ENCODE results near the gene UCK2. TPM values are rescaled to one million over a fixed set of nuclear protein-coding genes. Genes with fewer than 3 reads are reported as not detected.

Gene UCK2
- total RNA-seq, 2 experiments from 2014 or later = 0.67 to 0.71 TPM

DNA sequence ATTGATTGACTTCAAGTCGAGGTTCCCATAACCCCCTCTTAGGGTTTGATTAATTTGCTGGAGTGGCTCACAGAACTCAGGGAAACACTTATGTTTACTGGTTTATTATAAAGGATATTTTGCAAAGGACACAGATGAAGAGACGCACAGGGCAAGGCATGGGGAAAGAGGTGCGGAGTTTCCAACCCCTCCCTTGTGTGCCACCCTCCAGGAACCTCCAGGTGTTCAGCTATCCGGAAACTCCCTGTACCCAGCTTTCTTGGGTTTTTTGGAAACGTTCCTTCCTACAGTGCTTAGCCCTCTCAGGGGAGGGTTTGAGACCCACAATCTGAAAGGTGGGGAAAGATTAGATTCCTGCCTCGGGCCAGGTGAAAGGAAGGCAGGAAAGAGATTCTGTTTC lies 48.2 kb downstream of the UCK2 start:
- peaks cover 29% of the 10 kb centered on the region for H3K4me1 ChIP-seq (ENCODE audit: insufficient read depth, low read length)
- H3K9me3 Mint-ChIP-seq = no peaks in the 10 kb centered on the region
- peaks cover 0 to 5% of the 10 kb centered on the region in 2 experiments for H3K9me3 ChIP-seq (ENCODE audit: control insufficient read depth in 1 of 2, insufficient read depth in 1 of 2, low read length in 2 of 2)
- no peaks in the 10 kb centered on the region for H3K36me3 ChIP-seq (ENCODE audit: insufficient read depth, low read length)
- no peak overlapping the region for H3K4me3 Mint-ChIP-seq
- H3K4me3 ChIP-seq (ENCODE audit: low read length) = no peak overlapping the region
- no peak for TF ChIP-seq CTCF (IDR thresholded peaks at IDR 0.05)
- DNase-seq (no peak), ATAC-seq (ENCODE audit: poor library complexity) (no peak)
- H3K27ac Mint-ChIP-seq = no peak overlapping the region
- H3K27me3 Mint-ChIP-seq = peaks cover 6% of the 10 kb centered on the region
- CTCF ChIA-PET = no interaction called here
- H3K27me3 ChIP-seq (ENCODE audit: control insufficient read depth in 1 of 2, insufficient read depth in 2 of 2, low read length in 2 of 2) = no peaks in the 10 kb centered on the region
- peaks cover 55% of the 10 kb centered on the region for H3K4me1 Mint-ChIP-seq (ENCODE audit: low read depth)
- no peaks in the 10 kb centered on the region for H3K36me3 Mint-ChIP-seq (ENCODE audit: low read depth)
- no peak overlapping the region for H3K27ac ChIP-seq (ENCODE audit: low read depth in 1 of 2, low read length in 2 of 2)
- POLR2A ChIA-PET = no interaction called here
- intact Hi-C loops (cut with DNase I, micrococcal nuclease) = no loop called here

DNA sequence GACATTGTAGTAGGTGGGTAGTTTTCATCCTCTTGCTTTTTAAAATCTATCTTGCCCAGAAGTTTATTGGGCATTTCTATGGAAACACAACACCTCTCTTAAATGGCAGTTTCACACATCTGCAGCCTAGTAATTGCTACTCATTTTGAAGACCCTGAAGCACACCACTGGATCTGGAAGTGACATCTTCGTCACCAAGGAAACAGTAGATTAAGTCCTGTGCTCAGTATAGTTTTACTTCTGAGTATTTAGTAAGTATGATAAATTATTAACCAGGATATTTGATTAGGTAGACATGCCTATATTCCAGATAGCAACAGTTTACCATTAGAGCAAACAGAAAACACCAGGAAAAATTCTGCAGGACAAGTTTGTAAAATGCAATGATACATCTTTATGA lies 48.7 kb downstream of the UCK2 start:
- Mint-ChIP-seq H3K9me3 (no peaks in the 10 kb centered on the region), H3K36me3 (ENCODE audit: low read depth) (no peaks in the 10 kb centered on the region), H3K27me3 (peaks cover 6% of the 10 kb centered on the region), H3K4me1 (ENCODE audit: low read depth) (peaks cover 50% of the 10 kb centered on the region), H3K4me3 (no peak overlapping the region), H3K27ac (no peak overlapping the region)
- ATAC-seq (ENCODE audit: poor library complexity) (no peak), DNase-seq (no peak)
- H3K4me3 ChIP-seq (ENCODE audit: low read length) = no peak overlapping the region
- H3K36me3 ChIP-seq (ENCODE audit: insufficient read depth, low read length) = no peaks in the 10 kb centered on the region
- H3K9me3 ChIP-seq (ENCODE audit: control insufficient read depth in 1 of 2, insufficient read depth in 1 of 2, low read length in 2 of 2) = peaks cover 0 to 5% of the 10 kb centered on the region in 2 experiments
- intact Hi-C loops (cut with DNase I, micrococcal nuclease) = no loop called here
- peaks cover 24% of the 10 kb centered on the region for H3K4me1 ChIP-seq (ENCODE audit: insufficient read depth, low read length)
- ChIA-PET POLR2A (no interaction called here), CTCF (no interaction called here)
- TF ChIP-seq CTCF (IDR thresholded peaks at IDR 0.05) = no peak
- no peak overlapping the region for H3K27ac ChIP-seq (ENCODE audit: low read depth in 1 of 2, low read length in 2 of 2)
- no peaks in the 10 kb centered on the region for H3K27me3 ChIP-seq (ENCODE audit: control insufficient read depth in 1 of 2, insufficient read depth in 2 of 2, low read length in 2 of 2)

- no peak overlapping the region for H3K27ac Mint-ChIP-seq
- Histone ChIP-seq H3K9me3 (ENCODE audit: control insufficient read depth in 1 of 2, insufficient read depth in 1 of 2, low read length in 2 of 2) (peaks cover 0 to 5% of the 10 kb centered on the region in 2 experiments), H3K4me1 (ENCODE audit: insufficient read depth, low read length) (peaks cover 12% of the 10 kb centered on the region), H3K4me3 (ENCODE audit: low read length) (no peak overlapping the region), H3K36me3 (ENCODE audit: insufficient read depth, low read length) (no peaks in the 10 kb centered on the region), H3K27ac (ENCODE audit: low read depth in 1 of 2, low read length in 2 of 2) (no peak overlapping the region), H3K27me3 (ENCODE audit: control insufficient read depth in 1 of 2, insufficient read depth in 2 of 2, low read length in 2 of 2) (no peaks in the 10 kb centered on the region)
- H3K9me3 Mint-ChIP-seq = no peaks in the 10 kb centered on the region
- H3K36me3 Mint-ChIP-seq (ENCODE audit: low read depth) = no peaks in the 10 kb centered on the region
- no peak for ATAC-seq (ENCODE audit: poor library complexity)
- POLR2A ChIA-PET = no interaction called here
- no peak for TF ChIP-seq CTCF (IDR thresholded peaks at IDR 0.05)
- peaks cover 6% of the 10 kb centered on the region for H3K27me3 Mint-ChIP-seq
- H3K4me3 Mint-ChIP-seq = no peak overlapping the region
- intact Hi-C loops (cut with DNase I, micrococcal nuclease) = no loop called here
- CTCF ChIA-PET = no interaction called here
- peaks cover 37% of the 10 kb centered on the region for H3K4me1 Mint-ChIP-seq (ENCODE audit: low read depth)
- DNase-seq = no peak
Observed at GRCh38 chr1:165877411-165877810, 50.0 kb downstream of the UCK2 start.

Data from CD4-positive, alpha-beta T cell (primary cell).